NK-92 (cell line): Measurements from ENCODE around the gene HOXC9.

Experiments
- DNase-seq: peaks from one replicate; lab custom pipeline; 2025; ENCODE audit not compliant: unreplicated experiment; lab: John Stamatoyannopoulos, UW

The HOXC9 gene

DNA sequence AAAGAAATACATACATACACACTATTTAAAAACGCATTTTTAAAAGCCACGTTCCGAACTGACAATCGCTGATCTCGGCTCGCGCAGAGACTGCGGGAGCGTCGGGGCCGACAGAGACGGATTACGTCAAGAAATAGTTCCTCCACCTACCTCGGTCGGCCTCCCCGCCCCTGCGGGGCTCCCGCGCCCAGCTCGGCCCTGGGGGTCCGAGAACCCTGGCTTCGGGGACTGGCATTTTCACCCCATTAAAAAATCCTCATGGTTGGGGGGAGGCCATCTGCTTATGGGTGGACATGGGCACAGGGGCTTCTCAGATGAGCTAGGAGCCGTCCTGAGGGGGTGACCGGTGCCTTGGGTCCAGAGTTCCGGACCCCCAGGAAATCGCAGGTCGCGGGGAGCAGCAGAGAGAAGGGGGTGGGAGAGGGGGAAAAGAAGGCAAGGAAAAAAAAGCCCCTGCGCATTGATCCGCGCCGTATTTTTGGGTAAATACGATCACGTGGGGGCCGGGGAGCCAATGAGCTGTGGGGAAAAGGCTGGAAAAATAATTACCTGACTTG is 324 bp upstream of the HOXC9 start:
- DNase-seq, result no peak

DNA sequence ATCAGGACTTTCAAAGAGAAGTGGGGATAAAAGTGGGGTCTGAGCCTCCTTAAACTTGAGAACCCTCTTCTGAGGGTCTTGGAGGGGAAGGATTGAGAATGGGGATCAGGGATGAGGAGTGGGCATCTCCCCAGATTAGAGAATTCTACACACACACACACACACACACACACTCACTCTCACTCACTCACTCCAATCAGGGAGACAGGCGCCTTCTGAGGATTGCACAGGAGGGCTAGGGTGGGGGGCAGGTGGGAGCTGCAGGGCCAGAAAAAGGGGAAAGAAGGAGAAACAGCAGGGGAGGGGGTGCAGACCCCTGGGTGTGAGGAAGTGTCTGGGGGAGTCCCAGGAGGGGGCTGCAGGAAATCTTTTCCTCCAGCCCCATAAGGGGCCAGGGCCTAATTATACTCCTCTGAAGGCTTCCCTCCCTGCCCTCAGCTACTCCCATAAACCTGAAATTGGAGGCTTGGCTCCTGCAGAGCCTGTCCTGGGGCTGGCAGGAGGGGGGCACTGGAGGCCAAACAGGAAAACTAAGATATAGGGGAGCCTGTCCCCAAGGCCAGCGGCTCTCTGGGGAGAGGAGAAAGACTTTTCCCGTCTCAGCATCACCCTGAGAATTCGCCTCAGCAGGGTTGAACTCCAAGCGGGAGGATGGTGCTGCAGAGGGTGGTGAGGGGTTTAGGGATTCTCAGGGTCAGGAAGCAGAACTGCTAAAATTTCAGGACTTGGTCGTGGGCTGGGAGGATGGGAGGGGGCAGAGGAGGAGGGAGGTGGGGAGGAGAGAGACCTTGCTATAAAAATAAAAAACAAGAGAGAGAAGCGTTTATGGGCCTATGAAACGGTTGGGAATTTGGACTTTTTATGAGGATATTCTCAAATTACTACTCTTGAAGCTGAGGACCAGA is 1.6 kb downstream of the HOXC9 start:
- DNase-seq, result no peak

DNA sequence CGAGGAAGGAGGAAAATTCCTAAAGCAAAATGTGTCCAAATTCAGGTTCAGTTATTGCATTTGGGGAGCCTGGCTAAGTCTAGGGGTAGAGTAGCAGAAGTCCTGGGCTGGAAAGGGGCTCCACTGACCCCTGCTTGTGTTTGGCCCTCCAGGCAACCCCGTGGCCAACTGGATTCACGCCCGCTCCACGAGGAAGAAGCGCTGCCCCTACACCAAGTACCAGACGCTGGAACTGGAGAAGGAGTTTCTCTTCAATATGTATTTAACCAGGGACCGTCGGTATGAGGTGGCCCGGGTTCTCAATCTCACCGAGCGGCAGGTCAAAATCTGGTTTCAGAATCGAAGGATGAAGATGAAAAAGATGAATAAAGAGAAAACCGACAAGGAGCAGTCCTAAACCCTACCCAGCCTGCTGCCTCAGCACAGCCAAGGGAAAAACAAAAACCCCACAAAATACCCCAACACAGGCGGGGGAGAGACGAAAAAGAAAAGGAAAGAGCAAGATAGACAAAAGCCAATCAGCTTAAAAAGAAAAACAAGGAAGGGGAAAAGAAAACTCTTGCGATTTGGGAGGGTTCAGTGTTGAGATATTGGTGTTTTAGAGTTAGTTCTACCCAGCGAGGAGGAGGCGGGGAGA is 2.4 kb downstream of the HOXC9 start:
- DNase-seq, result no peak

DNA sequence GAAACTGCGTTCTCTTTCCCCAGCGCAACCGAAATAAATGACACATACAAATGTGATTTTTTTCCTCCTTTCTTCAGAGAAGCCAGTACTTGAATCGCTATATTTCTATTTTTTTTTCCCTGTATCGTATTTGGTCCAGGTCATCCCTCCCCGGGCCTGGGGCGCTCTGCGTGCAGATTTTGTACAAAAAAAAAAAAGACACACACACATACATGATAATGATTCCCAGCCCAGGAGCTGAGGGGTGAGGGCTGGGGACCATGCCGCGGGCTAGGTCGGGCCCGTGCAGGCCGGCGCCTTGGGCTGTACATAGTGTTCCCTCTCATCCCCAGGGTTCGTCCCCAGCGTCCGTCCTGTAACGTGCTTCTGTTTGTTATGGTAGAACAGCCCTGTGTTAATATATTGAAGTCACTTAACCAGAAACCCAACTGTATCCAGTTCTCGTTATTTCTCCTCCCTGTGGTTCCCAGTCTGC is 3.0 kb downstream of the HOXC9 start:
- no peak for DNase-seq

DNA sequence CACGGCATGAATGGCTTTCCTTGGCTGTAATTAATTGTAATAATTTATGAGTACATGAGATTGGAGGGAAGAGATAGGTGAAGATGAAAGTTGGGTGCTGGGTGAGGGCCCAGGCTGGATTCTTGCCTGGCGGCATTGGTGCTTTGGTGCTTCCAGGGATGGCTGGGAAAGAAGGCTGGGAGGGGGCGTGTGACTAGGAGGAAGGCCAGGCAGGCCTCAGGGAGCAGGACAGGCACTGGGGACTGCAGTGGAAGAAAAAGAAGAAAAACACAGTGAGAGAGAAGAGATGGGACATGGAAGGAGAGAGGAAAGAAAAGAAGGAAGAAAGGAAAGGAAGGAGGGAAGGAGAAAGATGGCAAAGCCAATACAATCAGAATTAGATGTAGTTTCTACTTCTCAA is 3.7 kb downstream of the HOXC9 start:
- DNase-seq, result no peak

DNA sequence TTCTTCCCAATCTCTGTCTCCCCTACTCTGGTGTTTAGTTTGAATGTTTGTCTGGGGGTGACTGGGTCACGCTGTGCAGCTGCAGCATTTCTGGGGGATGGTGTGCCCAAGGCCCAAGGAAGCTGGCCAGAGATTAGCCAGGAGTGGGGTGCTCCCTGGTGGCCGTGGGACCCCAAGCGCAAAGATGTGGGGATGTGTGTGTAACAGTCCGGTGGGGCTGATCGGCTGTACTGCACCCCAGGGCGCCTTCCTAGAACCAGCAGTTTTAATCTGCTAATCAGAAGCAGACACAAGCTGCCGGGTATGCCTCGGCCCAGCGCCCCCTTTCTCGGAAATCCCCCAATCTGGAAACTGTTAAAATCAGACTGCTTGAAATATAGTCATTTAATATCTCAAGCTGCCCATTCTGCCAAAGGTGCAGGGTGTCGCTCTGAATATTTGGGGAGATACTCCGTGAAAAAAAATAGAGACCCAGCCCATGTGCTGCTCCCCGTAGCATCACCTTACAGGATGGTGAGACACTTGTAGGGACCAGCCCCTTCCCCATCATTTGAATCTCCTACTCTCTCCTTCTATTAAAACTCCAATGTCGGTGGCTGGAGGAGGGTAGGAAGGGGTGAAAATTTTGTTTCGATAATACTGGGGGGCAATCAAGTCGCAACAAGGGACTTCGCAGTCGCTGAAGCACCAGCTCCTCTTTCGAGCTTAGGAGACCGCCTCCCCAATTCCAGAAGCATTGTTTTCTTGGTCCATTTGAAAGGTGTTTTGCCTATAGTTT is 4.3 kb downstream of the HOXC9 start:
- no peak for DNase-seq

DNA sequence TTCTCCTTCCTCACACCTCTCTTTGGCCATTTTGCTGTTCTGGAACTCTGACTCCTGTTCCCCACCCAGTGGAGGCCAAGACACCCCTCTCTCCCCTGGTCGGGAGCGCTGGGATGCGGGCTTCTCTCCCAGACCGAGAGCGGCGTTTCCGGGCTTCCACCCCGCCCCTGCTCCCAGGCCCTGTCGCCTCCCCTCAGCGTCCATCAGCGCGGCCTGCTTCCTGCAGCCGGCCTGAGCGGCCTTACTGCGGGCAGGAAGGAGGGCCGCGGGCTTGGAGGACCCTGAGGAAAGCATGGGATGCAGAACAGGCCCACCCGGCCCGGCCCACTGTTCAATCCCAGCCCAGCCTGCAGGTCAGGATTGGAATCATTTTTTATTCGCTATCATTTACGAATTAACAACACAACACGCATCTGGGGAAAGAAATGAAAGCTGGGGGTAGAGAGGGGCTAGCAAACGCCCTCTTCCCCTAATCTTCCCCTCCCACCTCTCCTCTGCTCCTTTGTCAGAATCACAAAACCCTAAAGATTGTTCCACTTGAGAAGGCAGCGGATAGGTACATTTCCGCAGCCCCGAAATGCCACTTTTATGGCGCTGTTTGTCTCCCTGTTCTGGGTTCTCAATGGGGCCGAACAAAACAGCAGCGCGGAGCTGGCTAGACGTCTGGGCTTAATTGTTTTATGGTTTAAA is 5.0 kb downstream of the HOXC9 start:
- DNase-seq, result no peak

DNA sequence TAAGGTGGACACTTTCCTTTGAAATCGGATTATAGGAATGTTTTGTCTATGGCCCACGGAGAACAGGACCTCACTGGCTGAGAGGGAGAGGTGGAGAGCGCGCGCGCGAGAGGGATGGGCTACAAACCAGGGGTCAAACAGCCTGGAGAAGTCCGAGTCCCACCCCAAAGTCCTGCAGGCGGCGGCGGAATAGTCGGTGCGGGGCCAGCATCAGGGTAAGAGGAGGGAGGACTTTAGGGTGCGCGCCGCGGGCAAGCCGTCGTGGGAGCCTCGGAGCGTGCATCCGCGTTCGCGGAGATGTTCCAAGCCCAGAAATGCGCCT is 5.5 kb downstream of the HOXC9 start:
- DNase-seq, result no peak

DNA sequence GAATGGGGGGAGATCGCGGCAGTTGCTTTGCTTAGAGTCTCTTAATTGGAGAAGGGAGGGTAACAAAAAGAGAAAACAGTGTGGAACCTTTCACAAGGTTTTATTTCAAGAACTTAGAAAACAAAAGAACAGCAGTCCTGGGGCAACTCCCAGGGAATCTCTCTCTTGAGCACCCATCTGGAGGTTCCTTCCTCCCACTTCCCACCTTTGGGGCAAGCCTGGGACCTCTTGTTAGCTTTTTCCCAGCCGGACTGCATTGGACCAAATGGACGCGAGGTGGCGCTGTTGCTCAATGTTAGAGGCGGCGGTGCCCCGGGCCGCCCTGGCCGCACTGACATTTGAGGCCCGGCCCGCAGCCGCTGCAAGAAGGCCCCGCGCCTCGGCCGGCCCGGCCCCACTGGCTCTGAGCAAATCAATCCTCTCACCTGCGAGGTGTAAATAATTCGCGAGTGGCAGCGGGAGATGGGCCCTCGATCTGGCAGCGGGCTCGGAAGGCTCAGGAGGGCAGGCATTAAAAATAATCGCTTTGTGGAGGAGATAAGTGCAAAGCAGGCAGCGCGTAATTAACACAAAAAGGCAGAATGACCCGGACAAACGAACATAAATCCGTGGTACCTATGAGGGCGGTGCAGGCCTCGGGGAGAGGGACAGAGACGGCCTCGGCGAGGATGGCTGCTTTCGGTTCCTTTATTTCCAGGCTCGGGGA is 6.0 kb downstream of the HOXC9 start:
- DNase-seq, result no peak

DNA sequence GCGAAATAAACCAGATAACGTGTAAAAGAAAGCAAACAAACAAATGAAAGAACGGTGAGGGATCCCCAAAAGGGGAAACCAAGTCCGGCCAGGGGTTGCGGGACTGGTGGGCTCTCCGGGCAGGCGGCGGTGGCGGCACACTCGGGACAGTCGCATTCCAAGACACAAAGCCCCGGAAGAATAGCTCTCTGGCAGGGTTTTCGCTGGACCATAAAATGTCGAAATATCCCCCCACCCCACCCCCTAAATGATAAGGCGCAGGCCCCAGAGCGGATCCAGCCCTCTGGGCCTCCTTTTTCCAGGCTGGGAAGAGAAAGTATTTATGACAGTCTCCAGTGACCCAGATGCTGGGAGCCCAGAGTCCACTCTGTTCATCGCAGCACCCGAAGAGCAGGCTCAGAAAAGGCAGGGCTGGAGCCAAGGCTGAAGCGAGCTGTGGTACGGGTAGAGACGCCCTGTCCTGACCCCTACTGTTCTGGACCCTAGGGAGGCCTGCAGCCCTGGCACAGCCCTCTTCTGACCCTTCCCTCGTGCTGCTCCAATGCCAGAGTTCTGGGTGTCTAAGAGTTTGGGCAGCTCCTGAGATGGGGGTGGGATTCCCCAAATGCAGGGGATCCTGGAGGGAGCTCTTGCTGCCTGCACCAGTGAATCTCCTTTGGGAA is 6.7 kb downstream of the HOXC9 start:
- DNase-seq, result no peak

DNA sequence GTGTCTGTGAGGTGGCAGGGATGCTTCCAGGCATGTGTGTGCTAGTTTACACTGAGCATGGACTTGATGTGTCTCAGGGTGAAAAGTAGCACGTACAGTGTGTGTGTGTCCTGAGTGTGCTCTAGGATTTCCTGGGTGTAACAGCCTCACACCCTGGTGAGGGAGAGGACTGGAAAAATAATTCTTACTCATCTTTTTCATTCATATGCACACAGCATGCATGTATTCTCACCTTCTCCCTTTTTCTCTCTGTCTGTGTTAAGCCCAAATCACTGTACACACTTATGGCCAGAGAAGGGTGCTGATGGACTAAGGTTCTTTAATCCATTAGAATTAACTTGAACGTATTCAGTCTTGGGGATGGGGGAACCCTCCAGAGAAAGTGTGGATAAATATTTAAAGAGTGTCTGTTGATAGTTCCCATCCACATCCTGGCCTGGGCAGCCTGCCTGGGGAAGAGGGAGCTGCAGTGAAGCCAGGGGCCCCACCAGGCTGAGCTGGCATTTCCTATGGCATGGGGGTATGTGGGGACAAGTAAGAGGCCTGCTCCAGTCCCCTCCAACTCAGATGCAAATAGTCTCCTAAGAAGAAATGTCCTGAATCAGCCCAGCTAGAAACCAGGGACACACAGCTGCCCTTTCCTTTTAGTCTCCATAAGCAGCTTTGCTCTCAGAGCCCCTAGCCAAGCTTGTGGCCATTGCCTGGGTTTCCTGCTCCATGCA is 7.7 kb downstream of the HOXC9 start:
- DNase-seq, result no peak

DNA sequence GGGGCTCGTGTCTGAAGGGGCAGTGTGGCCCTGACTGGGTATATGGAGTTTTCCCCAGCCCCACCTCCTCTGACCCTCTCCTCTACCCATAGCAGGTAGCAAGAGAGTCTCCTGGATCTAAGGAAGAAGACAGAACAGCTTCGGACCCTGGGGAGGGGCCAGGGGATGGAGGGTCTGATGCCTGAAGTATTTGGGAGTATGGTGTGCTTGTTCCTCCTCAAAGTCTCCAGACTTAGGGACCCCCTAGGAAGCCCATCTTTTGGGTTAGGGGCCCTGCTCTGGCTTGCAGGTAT is 8.2 kb downstream of the HOXC9 start:
- no peak for DNase-seq

DNA sequence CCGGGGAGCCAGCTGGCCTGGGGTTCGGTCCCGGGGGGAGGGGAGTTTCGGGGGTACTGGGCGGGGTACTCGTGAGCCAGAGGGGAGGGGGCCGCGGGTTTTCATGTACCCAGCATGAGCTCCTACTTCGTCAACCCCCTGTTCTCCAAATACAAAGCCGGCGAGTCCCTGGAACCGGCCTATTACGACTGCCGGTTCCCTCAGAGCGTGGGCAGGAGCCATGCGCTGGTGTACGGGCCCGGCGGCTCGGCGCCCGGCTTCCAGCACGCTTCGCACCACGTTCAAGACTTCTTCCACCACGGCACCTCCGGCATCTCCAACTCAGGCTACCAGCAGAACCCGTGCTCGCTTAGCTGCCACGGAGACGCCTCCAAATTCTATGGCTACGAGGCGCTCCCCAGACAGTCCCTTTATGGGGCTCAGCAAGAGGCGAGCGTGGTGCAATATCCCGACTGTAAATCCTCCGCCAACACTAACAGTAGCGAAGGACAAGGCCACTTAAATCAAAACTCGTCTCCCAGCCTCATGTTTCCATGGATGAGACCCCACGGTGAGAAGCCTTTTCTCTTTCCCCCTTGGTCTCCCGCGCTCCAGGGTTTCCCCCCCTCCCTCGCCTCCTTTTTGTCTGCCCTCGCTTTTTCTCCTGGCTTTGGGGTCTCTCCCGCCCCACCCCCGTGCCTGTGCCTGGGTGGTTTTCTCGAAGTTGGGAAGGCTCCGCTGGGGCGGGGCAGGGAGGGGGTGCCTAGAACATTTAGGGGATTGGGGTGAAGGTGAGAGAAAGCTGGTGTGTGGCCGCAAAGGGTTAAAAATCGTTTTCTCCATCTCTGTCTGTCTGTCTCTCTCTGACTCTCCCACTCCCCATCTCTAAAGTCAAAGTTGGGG is 9.5 kb downstream of the HOXC9 start:
- DNase-seq, result no peak

DNA sequence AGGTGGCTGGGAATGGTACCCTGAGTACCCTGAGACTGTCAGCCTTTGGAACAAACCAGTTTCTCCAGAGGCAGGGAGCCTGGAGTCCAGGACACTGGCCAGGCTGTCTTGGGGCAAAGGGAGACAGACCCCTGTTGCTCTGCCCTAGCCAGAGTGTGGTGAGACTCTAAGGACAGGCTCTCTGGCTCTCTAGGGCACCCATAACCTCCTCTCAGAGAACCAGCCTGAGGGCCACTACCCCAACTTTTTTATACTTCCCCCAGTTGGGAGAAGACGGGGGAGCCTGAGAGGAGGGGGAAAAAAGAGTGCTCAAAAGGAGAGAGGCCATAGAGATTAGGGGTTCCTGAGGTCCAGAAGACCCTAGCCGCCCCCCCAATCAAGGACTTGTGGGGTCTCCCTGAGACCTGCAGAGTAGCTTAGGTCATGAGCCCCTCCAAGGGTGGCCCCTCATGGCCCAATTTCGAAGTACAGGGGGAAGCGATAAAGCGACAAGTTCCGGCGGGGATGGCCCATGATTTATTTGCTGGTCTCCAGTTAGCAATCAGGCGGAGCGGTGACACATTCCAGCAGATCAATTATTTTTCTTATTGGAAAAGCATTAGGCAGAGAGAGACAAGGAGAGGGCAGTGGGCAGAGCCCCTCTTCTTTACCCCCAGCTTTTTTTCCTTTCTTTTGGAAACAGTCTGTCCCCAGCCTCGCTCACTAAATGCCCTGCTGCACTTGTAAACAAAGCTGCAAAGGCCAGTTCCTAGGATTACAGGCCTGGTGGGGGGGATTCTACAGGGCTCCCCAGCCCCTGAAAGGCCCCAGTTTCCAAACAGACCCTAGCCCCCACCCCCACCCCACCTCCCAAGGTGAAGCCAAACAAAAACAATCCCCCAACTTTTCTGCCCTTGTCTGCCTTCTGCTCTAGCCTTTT is 10.4 kb downstream of the HOXC9 start:
- no peak for DNase-seq

DNA sequence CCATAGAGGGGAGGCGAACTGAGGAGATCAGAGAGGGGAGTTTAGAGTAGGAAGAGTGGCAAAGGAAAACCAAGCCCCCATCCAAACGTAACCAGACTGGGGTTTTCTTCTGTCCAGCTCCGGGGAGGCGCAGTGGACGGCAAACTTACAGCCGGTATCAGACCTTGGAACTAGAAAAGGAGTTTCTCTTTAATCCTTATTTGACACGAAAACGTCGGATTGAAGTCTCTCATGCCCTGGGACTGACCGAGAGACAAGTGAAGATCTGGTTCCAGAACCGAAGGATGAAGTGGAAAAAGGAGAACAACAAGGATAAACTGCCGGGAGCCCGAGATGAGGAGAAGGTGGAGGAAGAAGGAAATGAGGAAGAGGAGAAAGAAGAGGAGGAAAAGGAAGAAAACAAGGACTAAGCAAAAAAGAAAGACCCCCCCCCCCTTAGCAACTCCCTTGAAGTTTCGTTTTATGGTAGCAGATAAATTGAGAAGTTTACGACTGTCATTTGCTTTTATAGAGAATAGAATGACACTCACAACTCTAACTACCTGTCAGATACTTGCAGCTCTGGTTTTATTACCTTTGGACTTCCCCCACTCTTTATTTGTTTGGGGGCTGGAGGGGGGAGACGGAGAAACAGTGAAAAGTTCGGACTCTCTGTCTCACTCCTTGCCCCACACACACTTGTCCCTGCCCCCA is 11.2 kb downstream of the HOXC9 start:
- no peak for DNase-seq

DNA sequence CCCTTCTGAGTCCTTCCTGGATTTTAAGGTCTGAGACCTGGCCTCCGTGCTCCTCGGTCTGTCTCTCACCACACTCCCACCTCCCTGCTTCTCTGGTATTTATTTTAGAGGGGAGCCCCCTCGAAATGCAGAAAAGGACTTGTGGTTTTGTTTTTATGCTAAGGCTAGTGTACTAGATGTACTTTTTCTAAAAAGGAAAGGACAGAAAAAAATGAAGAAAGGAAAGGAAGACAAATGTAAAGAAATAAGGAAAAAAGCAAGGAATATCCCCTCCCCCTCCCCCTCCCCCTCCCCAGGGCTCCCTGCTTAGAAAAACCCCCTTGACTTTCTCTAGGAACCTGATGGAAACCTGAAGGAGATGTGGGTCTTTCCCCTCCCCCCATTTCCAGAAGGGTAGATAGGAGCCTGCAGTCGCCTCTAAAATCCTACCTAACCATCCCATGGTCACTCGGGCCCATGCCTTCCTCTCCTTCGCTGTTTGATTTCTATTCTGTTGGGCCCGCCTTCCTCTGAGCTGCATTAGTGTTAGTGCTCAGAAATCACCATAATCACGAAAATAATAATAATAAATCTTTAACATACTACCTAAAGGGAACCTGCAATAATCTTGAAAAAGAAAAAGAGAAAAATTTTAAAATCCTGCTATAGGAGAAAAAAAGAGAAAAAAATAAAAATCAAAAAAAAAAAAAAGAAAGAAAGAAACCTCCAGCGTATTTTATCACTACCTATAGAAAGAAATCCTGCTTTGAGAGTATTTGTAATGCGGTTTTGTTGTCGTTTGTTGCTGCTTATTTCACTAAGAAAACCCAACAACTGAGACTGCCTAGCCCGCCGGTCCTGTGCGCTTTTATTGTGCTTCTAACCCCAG is 11.9 kb downstream of the HOXC9 start:
- DNase-seq, result no peak
